Rectal smooth muscle tissue (tissue), 1 donor: ENCODE measurements around the gene COMMD3.

Experiments used
- H3K27ac ChIP-seq: one replicate; pipeline ENCODE4 v1.7.0; 2013; ENCODE audit warnings: low read depth, low read length, inconsistent platforms
- H3K27me3 ChIP-seq: one replicate; pipeline ENCODE4 v1.7.0; 2013; ENCODE audit warnings: low read length; ENCODE audit not compliant: control insufficient read depth, insufficient read depth
- H3K36me3 ChIP-seq: one replicate; pipeline ENCODE4 v1.7.0; 2013; ENCODE audit warnings: low read length; ENCODE audit not compliant: control insufficient read depth, insufficient read depth
- H3K4me1 ChIP-seq: one replicate; pipeline ENCODE4 v1.7.0; 2013; ENCODE audit warnings: low read length; ENCODE audit not compliant: control insufficient read depth, insufficient read depth
- H3K4me3 ChIP-seq: one replicate; pipeline ENCODE4 v1.7.0; 2013; ENCODE audit warnings: low read length
- H3K9ac ChIP-seq: one replicate; pipeline ENCODE4 v1.7.0; 2013; ENCODE audit warnings: low read length

The COMMD3 gene

DNA sequence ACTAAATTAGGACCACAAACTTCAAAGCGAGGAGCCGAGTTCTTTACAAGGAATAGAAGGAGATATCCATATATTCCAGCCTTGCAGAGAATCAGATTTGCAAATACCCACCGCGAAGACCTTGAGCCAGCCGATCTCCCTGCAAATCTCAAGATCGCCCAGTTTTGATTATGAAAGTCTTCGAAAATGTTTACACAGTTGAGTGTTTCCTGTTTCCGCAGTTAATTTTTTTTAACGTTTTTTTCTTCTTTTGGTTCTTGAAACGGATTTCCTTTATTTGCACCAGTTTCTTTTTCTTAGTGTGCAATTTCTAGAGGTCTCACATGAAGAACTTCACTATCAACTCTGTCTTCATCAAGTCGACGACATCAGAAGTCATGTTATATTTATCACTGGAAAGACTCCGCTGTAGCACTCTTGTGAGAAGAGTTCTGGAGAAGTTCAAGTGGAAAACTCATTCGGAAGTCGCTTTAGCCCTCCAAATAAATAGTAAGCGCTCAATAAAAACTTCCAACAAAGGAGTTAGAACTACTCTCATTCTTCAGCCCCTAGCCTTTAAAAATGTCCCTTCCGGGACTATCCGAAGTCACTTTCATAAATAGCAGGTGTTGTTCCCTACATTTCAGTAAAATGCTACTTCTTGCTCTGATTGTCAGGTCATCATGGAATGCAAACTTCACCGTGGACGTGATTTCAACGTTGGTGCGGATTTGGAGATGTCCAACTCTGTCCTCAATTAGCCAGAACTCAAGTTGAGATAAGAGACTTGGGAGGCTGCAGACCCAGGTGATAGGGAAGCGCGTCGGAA, 17.2 kb downstream of the COMMD3 start:
- peaks cover 32% of the 10 kb centered on the region for H3K27me3 ChIP-seq
- H3K27ac ChIP-seq = no peak overlapping the region
- peaks cover 7% of the 10 kb centered on the region for H3K36me3 ChIP-seq
- no peak overlapping the region for H3K4me3 ChIP-seq
- no peak overlapping the region for H3K9ac ChIP-seq
- no peaks in the 10 kb centered on the region for H3K4me1 ChIP-seq

DNA sequence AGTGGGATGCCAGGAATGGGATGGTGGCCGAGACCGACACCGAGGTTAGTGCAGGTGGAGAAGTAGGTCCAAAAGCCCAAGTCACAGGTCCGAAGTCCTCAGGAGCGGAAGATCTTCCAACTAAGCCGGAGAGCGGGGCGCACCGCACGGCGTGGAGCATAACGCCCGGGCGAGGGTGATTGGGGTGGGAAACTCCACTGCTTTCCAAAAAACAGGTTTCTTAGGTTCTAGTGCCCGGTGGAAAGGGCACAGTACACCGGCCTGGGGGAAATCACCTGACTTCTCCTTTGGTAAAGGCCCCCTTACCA, 17.7 kb downstream of the COMMD3 start:
- Histone ChIP-seq H3K36me3 (peaks cover 7% of the 10 kb centered on the region), H3K9ac (no peak overlapping the region), H3K27me3 (peaks cover 32% of the 10 kb centered on the region), H3K27ac (no peak overlapping the region), H3K4me3 (no peak overlapping the region), H3K4me1 (no peaks in the 10 kb centered on the region)

DNA sequence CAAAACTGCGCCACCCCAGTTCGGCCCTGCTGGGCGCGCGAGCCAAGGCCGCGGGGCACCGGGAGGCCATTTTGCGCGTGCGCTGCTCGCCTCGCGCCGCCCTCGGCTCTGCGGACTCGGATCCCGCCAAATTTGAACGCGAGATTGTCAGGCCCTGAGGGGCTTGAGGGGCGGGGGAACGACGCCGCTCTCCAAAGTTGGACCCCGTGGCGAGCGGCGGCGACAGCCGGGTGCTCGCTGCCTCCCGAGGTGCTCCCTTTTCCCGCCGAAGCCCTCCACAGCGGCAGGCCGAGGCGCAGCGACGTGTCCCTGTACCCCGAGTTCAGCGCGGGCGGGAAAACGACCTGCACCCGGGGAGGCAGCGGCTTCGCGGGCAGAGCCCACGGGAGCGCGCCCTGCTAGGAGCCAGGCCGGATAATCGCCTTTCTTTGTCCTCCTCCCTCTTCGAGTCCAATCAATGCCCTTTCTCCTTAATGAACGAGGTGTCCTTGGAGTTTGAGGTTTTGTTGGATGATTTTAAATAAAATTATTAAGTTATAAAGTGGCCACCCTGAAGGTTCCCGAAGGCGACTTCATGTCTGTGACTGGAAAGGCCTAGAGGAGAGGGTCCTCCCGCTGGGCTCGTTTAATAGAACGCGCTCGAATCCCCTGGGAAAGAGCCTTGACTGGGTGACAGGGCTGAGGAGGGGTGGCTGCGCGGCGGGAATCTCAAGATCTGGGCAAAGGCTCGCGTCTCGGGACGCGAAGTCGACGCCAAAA, 18.4 kb downstream of the COMMD3 start:
- H3K27ac ChIP-seq = no peak overlapping the region
- peaks cover 4% of the 10 kb centered on the region for H3K36me3 ChIP-seq
- H3K4me3 ChIP-seq = peak overlapping the region; percentile 57
- peaks cover 32% of the 10 kb centered on the region for H3K27me3 ChIP-seq
- H3K4me1 ChIP-seq = no peaks in the 10 kb centered on the region
- peak overlapping the region; percentile 32 for H3K9ac ChIP-seq

DNA sequence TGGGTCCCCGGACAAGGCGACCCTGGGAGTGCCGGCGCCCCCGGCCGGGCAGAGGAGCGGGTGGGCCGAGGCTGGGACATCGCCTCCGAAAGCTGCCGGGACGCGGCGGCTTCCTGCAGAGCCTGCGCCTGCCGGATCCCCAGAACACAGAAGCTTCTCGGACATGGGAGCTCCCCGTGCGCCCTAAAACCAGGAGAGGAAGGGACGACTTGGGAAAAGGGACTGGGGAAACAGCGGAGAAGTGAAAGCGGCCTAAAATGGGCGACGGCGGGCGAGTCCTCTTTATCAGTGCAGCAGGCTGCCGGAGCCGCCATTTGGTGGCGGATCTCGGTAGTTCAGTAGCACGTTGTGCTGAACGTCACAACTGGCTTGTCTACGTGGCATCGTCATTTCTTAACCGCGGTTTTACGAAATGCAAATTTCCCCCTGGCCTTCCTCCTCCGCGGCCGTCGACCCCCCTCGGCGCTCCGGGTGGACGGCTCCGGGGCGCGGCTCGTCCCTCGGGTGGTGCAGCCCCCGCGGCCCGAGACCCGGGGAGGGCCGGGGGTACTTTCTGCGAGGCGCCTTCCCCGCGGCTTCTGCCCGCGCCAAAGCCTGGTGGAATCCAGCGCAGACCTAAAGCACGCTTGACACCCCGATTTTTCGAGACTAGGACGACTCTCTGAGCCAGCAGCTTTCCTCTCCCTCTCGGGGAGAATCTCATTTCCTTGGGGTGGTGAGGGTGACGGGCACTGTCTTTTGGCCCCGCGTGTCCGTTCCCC, 19.2 kb downstream of the COMMD3 start:
- Histone ChIP-seq H3K4me3 (peak overlapping the region; percentile 57), H3K36me3 (no peaks in the 10 kb centered on the region), H3K9ac (peak overlapping the region; percentile 32), H3K4me1 (peaks cover 4% of the 10 kb centered on the region), H3K27me3 (peaks cover 32% of the 10 kb centered on the region), H3K27ac (no peak overlapping the region)

DNA sequence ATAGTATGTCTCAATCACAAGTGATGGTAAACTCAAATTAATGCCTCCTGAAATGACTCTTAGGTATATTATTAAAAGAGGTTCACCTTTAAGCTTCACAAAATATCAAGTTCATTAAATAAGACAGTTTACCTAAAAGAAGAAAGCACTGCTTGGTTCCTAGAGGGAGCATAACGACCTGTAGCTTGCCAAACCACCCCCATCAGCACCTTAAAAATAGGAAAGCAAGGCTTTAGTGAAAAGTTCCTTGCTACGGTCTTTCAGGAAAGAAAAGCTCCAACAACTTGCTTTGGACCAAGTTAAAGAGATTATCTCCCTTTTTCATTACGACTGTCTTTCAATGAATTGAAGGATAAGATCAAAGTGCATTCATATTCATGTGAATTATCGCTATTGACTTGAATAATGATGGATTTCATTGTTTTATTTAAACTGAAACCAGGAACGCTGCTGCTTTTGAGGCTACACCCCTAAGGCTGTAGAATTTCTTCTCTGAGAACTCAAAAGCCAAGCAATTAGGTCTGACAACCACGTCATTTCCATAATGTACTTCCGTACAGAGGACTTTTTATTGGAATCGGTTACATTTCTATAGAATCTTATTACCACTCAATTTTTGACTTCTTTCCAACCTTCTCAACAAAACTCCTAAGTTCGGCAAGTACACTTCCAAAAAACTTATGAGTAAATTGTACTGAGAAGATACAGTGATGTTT, 22.2 kb downstream of the COMMD3 start:
- H3K4me1 ChIP-seq = peaks cover 4% of the 10 kb centered on the region
- H3K9ac ChIP-seq = no peak overlapping the region
- H3K4me3 ChIP-seq = no peak overlapping the region
- H3K27me3 ChIP-seq = peaks cover 43% of the 10 kb centered on the region
- no peak overlapping the region for H3K27ac ChIP-seq
- H3K36me3 ChIP-seq = no peaks in the 10 kb centered on the region

- no peak overlapping the region for H3K4me3 ChIP-seq
- peaks cover 4% of the 10 kb centered on the region for H3K4me1 ChIP-seq
- no peak overlapping the region for H3K27ac ChIP-seq
- no peak overlapping the region for H3K9ac ChIP-seq
- H3K27me3 ChIP-seq = peaks cover 43% of the 10 kb centered on the region
- no peaks in the 10 kb centered on the region for H3K36me3 ChIP-seq
Measured at GRCh38 chr10:22338931-22339330, 22.7 kb downstream of the COMMD3 start.

DNA sequence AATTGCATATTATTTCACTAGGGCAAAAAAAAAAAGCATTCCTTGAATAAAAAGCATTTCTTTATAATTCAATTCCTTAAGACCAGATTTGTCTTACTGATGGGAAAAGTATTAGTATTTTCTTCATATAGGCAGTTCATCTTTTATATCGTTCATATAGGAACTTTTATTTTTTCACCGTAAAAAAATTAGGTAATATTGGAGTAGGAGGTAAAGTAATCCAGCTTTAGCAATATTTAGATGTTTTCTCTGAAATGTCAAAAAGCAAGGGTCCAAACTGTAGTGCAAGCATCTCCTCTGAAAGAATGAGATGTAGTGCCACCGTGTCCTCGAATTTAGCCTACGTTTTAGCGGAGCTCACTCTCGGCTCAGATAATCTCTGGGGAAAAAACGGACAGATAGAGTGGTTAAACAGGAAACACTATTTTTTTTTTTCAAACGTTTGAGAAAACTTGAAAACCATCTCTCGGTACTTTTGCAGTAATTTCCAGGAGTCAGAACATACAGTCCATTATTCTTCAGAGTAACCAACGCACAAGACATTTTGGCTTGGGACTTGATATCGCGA, 23.7 kb downstream of the COMMD3 start:
- Histone ChIP-seq H3K36me3 (no peaks in the 10 kb centered on the region), H3K4me1 (peaks cover 4% of the 10 kb centered on the region), H3K9ac (no peak overlapping the region), H3K27me3 (peaks cover 43% of the 10 kb centered on the region), H3K4me3 (peak overlapping the region; percentile 81), H3K27ac (peak overlapping the region; percentile 90)

- peak overlapping the region; percentile 90 for H3K27ac ChIP-seq
- peaks cover 4% of the 10 kb centered on the region for H3K4me1 ChIP-seq
- peak overlapping the region; percentile 81 for H3K4me3 ChIP-seq
- peak overlapping the region; percentile 51 for H3K9ac ChIP-seq
- no peaks in the 10 kb centered on the region for H3K36me3 ChIP-seq
- peaks cover 43% of the 10 kb centered on the region for H3K27me3 ChIP-seq
Measured at GRCh38 chr10:22340329-22341189, 24.4 kb downstream of the COMMD3 start.

DNA sequence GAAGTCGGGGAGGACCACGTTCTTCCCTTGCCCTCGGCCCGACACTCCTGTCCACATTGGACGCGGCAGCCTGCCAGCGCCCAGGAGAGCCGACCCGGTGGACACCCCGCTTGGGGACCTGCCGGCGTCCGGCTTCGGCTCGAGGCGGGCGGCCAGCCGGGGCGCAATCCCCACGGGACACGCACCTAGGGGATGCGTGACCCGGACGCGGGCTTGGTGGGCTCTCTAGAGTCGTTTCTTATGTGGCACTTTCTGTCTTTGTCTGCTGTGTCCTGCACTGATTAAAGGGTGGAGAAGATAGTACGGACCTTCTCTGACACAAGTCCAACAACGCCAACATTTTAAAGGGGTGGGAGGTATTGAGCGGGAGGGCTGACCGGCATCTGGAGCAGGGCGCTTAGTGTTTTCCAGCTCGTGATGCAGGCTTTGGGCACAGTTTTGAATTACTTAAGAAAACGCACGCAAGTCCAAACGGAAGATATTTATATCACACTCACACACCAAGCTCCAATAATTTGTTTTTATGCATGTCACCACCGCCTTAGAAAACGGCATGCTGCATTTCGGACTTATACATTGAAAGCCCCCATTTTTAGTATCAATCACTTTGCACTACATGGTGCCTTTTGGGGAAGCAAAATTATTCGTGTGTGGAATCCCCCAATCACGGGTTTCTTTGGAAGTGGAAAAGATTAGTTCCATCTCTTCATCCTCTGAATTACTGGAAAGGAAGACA, 25.2 kb downstream of the COMMD3 start:
- H3K36me3 ChIP-seq = no peaks in the 10 kb centered on the region
- H3K27ac ChIP-seq = peak overlapping the region; percentile 90
- peak overlapping the region; percentile 81 for H3K4me3 ChIP-seq
- peaks cover 4% of the 10 kb centered on the region for H3K4me1 ChIP-seq
- H3K9ac ChIP-seq = peak overlapping the region; percentile 49
- peaks cover 43% of the 10 kb centered on the region for H3K27me3 ChIP-seq

DNA sequence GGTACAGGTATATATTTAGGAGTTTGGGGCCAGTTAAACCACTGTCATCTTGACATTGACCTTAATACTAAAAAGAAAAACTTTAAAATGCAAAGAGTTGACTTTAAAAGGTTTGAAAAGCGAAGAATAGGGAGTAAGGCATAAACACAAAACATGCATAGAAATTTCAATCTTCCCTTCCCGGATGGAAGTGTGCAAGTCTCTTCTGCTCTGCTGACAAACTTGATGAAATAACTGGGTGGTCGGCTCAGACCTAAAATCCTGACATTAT, 25.7 kb downstream of the COMMD3 start:
- Histone ChIP-seq H3K9ac (no peak overlapping the region), H3K27ac (no peak overlapping the region), H3K27me3 (peaks cover 38% of the 10 kb centered on the region), H3K4me3 (no peak overlapping the region), H3K36me3 (no peaks in the 10 kb centered on the region), H3K4me1 (peaks cover 4% of the 10 kb centered on the region)

DNA sequence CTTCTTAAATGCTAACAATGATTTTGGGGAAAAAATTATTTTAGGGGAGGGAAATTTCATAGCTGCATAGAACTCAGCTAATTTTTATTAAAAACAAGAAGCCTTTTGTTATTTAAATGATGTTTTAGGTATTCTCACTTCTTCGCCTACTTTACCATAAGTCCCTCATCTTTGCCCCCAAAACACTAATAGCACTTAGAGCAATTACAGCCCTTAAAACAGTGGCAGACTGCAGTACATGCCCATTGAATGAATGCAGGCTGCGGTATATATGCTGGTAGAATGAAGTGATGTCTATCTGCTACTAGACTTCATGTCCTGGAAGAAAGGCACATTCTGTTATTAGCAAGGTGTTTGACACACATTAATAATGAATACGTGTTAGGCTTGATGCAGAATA, 26.2 kb downstream of the COMMD3 start:
- Histone ChIP-seq H3K27ac (no peak overlapping the region), H3K36me3 (no peaks in the 10 kb centered on the region), H3K4me1 (peaks cover 4% of the 10 kb centered on the region), H3K27me3 (peaks cover 35% of the 10 kb centered on the region), H3K4me3 (no peak overlapping the region), H3K9ac (no peak overlapping the region)
